Lung microvascular endothelial cell (primary cell): ENCODE data around the gene UACA. TPM values are rescaled to one million over a fixed set of nuclear protein-coding genes. Genes with fewer than 3 reads are reported as not detected.
A peak's percentile ranks its signal among the peaks of the same experiment; 100 is the strongest.
"Not testable (repeated sequence)": the region's sequence is repeated elsewhere in the genome, so short reads cannot be mapped to it uniquely, and the experiment has no call there.

ENCODE experiments used
- DNase-seq, 2 donors: peaks; one replicate each; pipeline versions ENCODE4 v3.0.0 to v3.0.0-alpha.2; 2010; ENCODE audit warnings: low read depth in 2 of 2
- total RNA-seq: library from RNA; depleted of rRNA; stranded (reverse); fragments of >200 nt; gene quantifications from 2 replicates; pipeline ENCODE4 v1.2.1, GENCODE V29; 2014

The UACA gene
- total RNA-seq, 1 donor from 2014 or later, result 189 TPM

DNA sequence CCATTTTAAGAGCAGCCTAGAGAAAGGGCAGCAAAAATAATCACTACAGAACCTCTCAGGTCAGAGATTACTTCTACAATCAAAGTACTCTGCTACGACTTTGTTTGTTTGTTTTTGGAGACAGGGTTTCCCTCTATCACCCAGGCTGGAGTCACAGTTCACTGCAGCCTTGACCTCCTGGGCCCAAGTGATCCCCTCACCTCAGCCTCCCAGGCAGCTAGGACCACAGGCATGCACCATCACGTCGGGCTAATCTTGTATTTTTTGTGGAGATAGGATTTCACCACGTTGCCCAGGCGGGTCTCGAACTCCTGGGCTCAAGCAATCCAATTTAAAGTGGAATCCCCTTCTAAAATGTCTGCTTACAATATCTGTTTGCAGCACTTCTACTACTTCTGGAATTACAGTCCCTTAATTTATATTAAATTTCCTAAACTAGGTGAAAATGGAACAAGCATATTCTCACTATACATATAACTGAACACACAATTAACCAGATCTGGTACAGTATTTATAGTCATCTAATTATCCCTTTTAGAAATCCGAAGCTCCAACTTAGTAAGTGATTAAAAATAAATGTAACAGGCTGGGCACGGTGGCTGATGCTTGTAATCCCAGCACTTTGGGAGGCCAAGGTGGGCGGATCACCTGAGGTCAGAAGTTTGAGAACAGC, 4.4 kb downstream of the UACA start:
- DNase-seq, result no peak

DNA sequence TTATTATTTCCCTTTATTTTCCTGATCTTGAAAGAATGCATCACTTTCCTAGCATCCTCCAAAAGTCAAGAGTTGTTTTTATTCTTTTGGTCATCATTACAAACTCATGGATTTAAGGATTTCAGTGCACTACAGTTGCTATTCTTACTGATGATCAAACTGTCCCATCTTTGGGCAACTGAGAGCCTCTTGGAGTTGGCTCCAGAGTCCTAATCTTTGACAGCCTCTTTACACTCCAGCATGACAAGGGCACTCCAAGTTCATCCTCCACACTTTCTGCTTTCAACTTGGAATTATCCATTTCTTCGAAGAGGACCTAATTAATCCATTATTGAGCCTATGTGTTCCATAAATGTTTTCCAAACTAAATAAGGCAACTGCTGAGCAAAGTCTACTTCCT, 5.7 kb downstream of the UACA start:
- DNase-seq, result no peak

DNA sequence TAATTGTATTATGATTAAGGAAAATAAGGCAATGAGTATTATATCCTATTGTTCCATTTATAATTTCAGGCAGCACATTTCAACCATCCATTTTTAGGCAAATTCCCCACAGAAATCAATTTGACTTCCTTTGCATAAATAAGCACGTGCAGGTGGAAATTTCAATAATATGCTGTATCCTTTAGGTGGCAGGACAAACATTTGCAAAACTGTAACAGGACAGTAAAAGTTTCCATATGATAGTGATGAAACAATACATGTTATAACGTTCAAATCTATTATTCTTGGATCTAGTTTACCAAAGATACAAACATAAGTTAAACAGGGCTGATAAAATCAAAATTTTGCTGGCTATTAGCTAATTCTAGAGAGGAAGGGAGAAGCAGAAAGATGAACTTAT, 8.5 kb downstream of the UACA start:
- DNase-seq, result peak in 1 of 2 donors; percentile 81

DNA sequence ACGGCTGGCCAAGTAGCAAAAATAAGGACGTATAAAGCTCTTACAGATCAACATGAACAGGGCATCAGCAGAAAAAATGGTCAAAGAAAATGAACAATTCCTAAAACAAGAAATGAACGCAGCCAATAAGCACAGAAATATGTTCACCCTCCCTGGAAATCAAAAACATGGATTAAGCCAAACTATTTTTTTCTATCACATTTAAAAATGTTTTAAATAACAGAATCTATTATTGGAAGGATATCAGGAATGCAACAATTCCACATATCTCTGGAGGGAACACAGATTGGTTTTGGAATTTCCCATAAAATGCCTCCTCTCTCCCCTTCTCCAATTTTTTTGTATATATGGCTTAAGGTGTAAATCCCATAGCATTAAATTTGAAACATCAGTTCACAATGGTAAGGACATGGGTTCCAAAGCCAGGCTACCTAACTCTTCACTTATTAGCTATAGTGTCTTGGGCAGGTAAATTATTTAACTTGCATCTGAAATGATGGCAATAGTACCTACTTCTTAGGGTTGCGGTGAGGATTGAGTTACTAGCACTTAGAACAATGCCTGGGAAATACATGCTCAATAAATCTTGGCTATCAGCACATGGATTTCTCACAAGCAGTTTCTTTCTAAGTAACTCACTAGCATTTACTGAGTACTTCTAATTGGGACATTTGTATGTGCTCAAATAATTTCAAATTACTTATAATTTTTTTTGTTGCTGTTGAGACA, 10.1 kb downstream of the UACA start:
- no peak for DNase-seq

DNA sequence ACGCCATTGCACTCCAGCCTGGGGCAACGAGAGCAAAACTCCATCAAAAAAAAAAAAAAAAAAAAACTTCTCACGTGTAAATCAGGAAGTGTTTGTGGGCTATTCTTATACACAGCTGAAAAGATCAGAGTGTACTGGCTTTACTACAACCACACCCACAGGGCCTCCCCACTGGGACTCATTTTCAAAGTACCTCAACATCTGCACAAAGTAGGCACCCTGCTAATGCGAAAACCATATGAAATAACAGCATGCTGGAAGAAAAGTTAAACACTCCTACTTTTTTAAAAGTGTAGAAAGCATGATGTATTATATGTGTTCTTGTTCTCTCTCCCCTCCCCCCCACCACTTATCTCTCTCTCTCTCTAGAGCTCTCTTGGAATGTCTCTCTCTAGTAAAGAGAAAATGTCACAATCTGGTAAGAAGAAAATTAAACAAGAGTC, 11.1 kb downstream of the UACA start:
- DNase-seq, result no peak

DNA sequence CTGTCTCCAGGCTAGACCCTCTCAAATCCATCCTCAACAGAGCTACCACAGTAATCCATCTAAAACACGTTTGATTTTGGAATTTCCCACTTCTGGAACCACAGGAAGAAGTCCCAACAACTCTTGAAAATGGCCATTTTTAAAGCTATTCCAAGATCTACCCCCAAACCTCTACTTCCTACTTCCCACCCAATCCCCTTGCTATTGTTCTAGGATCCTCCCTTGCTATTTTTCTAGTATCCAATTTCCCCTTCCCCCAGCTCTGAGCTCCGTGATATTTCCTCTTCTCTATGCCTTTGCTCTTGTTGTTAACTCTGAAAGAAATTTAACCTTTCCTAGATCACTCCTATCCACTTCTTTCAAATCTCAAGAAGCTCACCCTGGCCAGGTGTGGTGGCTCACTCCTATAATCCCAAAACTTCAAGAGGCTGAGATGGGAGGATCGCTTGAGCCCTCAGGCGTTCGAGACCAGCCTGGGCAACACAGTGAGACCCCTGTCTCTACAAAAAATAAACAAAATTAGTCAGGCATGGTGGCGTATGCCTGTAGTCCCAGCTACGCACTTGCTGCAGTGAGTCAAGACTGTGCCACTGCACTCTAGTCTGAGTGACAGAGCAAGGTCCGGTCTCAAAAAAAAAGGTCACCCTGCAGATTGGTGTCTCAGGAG, 13.0 kb downstream of the UACA start:
- DNase-seq, result no peak

DNA sequence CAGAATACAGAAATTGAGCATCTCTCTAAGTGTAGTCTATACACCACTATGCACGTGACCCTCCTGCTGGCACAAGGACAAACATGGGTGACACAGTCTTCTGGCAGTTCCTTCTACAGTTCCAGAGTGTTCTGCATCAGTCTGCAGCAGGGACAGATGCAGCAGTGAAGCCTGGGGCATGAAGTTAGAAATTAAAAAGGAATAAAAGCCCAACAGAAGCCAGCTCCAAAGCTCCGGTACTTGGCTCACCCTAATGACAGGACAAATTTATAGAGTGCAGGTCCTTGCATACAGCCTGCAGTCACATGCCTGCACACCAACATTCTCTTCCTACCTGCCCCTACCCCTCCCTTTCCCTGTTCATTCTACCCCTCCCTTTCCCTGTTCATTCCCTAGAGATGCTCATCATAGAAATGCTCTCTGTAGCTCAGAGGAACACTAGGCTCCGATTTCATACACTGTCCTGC, 15.0 kb downstream of the UACA start:
- DNase-seq, result peak in 1 of 2 donors; percentile 46

DNA sequence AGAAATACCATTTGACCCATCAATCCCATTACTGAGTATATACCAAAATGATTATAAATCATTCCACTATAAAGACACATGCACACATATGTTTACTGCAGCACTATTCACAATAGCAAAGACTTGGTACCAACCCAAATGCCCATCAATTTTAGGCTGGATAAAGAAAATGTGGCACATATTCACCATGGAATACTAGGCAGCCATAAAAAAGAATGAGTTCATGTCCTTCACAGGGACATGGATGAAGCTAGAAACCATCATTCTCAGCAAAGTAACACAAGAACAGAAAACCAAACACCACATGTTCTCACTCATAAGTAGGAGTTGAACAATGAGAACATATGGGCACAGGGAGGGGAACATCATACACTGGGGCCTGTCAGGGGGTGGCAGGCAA, 16.8 kb downstream of the UACA start:
- not testable (repeated sequence) for DNase-seq

DNA sequence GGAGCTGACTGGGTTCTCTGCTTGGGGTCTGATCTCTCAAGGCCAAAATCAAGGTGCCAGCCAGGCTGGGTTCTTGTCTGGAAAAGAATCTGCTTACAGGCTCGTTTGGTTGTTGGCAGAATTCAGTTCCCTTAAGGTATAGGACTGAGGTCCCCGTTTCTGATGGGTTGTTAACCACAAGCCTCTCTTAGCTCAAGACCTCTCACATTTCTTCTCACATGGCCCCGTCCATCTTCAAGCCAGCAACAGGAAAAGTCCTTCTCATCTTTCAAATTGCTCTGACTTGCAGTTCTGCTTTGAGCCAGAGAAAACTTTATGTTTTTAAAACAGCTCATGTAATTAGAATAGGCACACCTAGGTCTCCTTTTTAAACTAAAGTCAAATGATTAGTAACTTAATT, 20.4 kb downstream of the UACA start:
- DNase-seq, result peak in 1 of 2 donors; percentile 59

DNA sequence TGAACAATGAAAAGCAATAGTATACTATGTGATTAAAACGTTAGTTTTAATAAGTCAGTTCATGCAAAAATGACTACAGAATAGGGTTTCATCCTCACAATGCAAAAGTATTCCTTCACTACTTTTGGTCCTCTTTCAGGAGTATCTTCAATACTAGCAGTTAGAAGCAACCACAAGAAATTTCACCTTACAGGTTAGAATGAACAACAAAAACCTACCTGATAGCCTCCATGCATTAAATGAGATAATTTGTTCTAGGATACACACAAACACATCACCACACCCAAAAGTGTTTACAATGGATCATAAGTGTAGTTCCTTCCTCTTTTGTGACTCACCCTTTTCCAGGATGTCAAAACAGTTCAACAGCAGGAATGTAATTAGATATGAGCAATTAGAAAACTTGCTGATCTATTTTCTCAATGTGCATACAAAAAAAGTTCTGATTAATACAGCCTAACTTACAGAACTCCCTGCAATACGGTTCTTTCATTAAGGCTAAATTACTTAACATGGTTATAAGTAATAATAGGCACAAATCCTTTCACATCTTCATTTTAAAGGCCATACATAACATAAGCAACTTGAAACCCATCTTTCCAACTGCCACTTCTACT, 21.6 kb downstream of the UACA start:
- peak; percentile 73 to 85 for DNase-seq

DNA sequence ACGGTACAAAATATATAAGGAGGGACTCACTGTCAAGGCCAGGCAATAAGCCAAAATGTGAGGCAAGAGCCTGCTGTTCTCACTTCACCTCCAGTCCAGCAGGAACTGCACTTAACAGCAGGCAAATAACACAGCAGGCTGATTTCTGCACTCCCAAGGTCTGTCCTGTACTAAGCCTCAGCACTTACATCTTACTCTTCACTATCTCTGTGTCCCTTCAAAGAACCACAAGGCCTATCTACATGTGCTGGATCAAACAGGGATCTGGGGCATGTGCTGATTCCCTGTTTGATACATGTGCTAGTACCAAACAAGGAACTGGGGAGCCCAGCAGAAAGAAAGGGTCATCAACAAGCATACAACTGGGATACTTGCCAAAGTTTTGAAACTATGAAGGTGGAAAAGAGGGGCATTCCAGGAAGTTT, 22.2 kb downstream of the UACA start:
- DNase-seq, result peak; percentile 72 to 78

DNA sequence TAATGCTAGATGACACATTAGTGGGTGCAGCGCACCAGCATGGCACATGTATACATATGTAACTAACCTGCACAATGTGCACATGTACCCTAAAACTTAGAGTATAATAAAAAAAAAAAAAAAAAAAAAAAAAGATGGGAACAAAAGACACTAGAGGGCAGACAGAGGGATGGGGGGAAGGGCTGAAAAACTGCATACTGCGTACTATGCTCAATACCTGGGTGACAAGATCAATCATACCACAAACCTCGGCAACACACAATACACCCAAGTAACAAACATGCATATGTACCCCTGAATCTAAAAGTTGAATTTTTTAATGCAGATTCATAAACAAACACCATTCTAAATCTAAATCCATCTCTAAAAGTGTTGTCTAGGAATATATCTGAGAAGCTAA, 28.3 kb downstream of the UACA start:
- not testable (repeated sequence) for DNase-seq

DNA sequence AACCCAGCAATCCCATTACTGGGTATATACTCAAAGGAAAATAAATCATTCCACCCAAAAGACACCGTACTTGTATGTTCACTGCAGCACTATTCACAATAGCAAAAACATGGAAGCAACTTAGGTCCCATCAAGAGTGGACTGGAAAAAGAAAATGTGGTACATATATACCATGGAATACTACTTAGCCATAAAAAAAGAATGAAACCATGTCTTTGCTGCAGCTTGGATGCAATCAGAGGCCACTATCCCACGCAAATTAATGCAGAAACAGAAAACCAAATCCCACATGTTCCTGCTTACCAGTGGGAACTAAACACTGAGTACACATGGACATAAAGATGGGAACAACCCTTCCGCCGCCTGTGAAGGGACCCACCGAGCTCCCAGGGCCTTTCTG, 34.2 kb downstream of the UACA start:
- DNase-seq, result no peak

DNA sequence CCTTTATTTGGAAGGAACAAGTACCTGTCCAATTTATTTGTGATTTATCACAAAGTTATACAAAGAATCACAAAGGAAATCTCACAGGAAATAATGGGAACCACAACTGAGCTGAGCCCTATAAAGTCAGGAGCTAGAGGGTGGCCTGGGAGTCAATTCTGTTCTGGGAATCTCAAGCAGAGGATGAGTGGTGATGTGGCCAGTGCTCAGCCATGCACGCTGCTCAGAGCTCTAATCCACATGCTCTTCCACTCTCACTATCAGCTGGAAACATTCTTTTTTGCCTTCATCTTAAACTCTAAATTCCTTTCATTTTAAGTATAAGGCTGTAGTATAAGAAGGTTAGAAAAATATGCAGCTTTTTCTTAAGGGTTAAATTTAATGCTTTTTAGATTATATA, 36.6 kb downstream of the UACA start:
- peak in 1 of 2 donors; percentile 64 for DNase-seq

DNA sequence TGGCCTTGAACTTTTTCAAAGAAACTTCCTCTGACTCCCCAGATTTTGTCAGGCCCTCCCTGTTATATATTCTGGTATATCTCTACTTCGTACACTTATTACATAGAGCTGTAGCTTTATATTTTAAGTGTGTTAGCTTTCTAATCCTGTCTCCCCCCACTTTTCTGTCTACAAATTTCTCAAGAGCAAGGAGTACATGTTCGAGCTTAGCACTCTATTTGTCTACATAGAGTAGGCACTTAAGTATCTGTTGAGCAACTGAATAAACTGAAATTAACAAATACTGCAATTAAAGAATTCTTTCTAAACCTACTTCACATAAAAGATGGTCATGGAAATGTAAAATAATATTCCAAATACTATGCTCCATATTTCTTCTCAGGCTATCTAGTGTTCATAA, 39.4 kb downstream of the UACA start:
- DNase-seq, result no peak

DNA sequence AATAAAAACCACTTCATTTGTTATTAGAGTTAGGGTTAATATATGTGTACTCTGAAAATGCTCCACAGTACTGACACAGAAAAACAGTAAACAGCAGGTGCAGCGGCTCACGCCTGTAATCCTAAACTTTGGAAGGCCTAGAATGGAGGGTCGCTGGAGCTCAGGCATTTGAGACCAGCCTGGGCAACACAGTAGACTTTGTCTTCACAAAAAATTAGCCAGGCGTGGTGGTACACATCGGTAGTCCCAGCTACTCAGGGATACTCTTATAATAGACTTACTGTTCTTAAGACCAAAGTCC, 40.3 kb downstream of the UACA start:
- DNase-seq, result no peak

DNA sequence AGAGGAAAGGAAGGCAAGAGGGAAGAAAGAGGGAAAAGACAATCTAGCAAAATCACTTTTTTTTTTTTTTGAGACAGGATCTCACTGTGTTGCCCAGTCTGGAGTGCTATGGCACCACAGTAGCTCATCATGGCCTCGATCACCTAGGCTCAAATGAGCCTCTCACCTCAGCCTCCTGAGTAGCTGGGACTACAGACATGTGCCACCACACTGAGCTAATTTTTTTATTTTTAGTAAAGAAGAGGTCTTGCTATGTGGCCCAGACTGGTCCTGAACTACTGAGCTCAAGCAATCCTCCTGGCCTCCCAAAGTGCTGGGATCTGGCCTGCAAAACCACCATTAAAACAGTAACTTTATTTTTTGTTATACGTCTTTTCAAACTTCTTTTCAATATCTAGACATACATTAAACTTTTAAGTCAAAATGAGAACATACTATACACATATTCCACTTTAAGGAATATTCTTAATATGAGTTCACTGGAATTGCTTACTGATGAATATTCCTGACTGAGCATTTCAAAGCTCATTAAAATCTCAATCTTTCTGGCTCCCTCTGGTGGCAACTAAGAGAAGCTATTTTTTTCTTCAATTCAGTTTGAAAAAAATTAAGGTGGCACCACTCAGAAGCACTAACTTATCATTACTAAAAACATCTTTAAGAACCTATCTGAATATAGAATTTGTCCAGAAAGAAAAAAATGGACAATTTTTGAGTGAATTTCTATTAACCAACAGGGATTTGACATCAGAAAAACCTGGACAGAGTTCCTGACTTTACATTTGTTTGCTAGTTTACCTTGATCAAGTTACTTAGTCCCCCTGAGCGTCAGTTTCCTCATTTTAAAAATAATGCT, 40.9 kb downstream of the UACA start:
- peak; percentile 79 to 83 for DNase-seq

DNA sequence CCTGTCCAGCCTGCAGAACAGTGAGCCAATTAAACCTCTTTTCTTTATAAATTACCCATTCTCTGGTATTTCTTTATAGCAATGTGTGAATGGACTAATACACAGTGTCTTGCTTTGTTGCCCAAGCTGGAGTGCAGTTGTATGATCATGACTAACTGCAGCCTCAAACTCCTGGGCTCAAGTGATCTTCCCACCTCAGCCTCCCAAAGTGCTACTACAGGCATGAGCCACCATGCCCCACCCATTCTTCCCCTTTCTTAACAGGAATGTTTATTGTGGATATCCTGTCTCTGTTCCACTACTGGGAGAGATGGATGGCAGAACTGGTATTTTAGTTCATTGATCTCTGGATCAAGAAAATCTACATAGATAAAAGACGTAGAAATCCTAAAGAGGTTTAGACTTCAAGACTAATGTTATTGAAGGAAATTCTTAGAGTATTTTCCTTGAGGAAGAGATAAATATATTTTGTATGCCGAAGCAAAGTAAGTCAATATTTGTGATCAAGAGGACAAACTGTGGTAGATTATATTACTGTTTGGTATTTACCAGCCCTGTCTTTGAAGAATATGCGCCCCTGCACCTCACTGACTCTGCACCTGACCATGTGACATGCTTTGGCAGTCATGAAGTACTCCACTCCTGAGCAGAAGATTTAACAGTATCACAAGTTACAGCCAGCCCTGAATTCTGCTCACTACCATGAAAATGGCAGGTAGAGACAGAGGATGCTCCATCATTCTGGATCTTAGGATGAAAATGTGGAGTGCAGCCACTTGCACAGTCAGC, 42.9 kb downstream of the UACA start:
- DNase-seq, result peak in 1 of 2 donors; percentile 48

DNA sequence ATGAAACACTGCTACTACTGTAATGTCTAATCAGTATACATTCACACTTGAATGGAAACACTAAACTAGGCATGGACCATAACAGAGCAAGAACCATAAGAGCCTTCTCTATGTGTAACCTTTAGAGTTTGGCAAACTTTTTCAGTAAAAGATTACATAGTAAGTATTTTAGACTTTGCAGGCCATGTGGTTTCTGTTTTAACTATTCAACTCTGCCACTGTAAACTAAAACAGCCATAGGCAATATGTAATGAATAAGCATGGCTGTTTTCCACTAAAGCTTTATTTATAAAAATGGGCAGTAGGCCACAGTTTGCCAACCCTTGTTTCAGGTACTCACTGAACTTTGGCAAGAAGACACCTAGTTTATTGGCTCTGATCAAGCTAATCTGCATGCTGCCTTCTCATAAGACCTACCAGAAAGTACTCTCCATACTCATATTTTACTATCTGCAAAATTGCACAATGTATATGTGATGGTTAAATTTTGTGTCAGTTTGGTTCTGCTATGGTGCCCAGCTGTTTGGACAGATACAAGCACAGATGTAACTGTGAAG, 46.0 kb downstream of the UACA start:
- DNase-seq, result no peak

DNA sequence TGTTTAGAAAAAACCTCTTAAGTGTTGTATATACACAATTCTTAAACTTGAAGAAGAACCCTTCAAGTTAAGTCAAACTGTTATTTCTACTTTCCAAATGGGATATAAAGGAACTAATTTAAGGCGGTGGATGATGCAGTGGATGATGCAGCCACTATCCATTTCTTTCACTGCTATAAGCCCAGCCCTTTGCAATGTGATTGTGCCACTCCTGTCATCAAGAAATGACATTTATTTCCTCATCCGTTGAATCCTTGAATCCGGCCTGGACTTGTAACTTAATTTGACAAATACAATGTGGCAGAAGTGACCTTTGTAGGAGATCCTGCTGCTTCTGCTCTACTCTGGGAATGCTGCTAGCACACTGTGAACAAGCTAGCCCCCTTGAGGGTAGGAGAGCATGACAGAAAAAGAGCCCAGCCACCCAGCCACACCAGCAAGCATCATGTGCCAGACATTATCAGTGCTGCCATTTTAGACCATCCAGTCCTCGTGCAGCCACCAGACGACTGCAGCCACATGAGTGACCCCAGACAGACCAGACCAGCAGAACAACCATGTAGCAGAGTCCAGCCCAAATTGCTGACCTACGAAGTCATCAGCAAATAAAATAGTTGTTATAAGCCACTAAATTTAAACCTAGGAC, 47.4 kb downstream of the UACA start:
- DNase-seq, result no peak
